NCI-H446 (cell line): ENCODE results near the gene SMIM27.
A peak's percentile ranks its signal among the peaks of the same experiment; 100 is the strongest.

ENCODE experiments used
- DNase-seq, 2 experiments: peaks; one replicate each; lab custom pipeline; 2025; lab: John Stamatoyannopoulos, UW

The SMIM27 gene

GRCh38 chr9:32554591-32554990 lies 2.5 kb downstream of the SMIM27 start:
- DNase-seq = no peak

DNA sequence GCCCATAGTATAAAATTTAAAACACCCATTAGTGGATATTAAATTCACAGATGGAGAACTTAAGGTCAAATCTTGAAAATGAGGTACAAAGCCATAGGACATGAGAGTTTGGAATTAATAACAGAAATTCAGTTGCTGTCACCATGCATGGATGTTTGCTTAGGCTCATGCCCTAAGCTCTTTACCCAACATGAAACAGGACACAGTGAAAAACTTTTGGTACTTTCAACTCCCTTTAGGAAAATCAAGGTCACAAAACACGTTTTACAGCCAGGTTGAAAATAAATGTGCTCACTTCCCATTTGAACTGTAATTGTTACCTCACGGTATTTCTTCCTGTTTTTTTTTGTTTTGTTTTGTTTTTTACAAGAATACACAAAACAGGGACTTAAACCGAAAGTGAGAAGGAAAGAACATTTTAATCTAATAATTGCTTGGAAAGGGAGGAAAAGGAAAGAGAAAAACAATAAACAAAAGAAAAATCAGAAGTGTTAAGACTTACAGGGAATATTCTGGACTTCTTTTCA lies 6.3 kb downstream of the SMIM27 start:
- DNase-seq = no peak

GRCh38 chr9:32565967-32566366 lies 13.8 kb downstream of the SMIM27 start:
- DNase-seq = no peak

GRCh38 chr9:32566770-32567169 lies 14.6 kb downstream of the SMIM27 start:
- DNase-seq = no peak

GRCh38 chr9:32570262-32570661 lies 18.1 kb downstream of the SMIM27 start:
- no peak for DNase-seq

DNA sequence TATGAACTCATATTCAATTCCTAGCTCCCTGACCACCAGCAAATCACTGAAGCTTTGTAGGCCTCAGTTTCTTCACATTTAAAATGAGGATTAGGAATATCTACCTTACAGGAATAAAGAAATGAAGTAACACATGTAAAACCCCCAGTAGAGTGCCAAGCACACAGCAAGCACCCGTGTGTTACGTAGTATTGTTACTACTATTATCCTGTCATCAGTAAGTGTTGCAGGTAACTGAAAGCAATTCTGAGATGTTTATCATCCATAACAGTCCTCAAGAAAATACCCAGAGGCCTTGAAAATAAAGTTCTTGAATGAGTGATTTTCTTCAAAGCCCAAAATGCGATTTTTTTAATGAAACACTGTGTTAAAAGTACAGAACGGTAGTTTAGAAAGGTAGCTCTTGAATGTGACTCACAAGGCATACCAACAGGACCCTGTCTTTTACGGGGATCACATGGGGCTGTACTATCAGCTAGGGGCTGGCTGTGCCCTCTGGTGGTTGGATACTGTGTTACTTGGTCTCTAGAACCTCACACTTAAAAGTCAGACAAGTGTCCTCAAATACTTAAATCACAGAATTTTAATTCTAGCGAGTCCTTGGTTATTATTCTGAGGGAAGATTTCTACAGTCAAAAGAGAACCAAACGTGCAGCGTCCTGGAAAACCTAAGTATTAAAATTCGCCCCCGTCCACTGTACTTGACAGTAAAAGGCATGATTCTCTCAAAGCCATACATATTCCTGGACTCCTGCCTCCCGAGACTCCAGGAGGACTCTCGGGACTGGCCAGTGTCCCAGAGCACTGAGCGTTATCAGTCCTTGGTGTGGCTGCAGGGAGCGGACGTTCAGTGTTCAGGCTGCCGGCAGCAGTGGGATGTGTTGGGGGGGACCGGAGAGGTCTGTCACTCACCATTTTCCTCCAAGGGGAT lies 20.1 kb downstream of the SMIM27 start:
- peak; percentile 51 to 71 for DNase-seq

GRCh38 chr9:32572900-32573523 lies 20.9 kb downstream of the SMIM27 start, which contains the start of gene NDUFB6:
NDUFB6 (minus strand) TSS chr9:32573159; CDS start chr9:32573060, 99 bp downstream.
- peak; percentile 83 to 95 for DNase-seq

GRCh38 chr9:32573821-32574220 lies 21.7 kb downstream of the SMIM27 start:
- no peak for DNase-seq

DNA sequence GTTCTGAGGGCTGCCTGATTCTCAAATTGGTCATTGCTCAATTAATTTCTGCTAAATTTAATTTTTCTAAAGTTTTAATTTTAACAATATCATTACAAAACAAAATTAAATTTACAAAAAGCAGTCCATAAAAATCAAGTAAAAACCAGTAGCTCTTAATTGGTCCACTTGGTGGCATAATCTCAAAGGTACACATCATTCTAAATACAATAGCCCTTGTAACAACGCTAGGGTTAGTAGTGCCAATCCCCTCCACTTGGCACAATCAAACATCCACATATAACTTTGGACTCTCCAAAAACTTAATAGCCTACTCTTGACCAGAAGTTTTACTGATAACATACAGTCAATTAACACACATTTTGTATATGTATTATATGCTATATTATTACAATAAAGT lies 22.7 kb downstream of the SMIM27 start:
- no peak for DNase-seq

DNA sequence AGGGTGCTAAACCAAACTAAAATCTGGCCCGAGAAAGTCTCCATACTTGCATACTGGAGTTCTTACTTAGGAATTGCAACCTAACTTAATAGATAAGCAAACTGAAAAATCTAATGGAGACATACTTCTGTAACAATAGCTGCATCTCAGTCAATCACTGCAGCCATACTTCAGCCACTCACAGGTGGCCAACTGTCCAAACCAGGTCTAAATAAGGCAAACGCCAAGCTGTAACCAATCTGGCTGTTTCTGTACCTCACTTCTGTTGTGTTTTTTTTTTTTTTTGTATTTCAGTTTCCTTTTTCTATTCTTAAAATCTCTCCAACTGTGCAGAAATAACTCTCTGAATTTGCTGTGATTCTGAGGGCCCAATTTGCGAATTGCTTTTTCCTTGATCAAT lies 25.2 kb downstream of the SMIM27 start:
- no peak for DNase-seq

DNA sequence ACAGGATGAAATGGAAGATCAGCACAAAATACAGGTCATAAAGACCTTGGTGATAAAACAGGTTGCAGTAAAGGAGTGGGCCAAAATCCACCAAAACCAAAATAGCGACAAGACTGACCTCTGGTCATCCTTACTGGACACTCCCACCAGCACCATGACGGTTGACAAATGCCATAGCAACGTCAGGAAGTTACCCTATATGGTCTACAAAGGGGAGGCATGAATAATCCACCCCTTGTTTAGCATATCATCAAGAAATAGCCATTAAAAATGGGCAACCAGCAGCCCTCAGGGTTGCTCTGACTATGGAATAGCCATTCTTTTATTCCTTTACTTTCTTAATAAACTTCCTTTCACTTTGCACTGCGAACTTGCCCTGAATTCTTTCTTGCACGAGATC lies 26.8 kb downstream of the SMIM27 start:
- DNase-seq = no peak

- DNase-seq = peak; percentile 25 to 77
Measured at GRCh38 chr9:32579706-32580331, 27.7 kb downstream of the SMIM27 start.

- no peak for DNase-seq
Measured at GRCh38 chr9:32580631-32581300, 28.6 kb downstream of the SMIM27 start.

GRCh38 chr9:32581512-32582143 lies 29.5 kb downstream of the SMIM27 start:
- peak; percentile 46 to 65 for DNase-seq

GRCh38 chr9:32584784-32585183 lies 32.7 kb downstream of the SMIM27 start:
- no peak for DNase-seq

DNA sequence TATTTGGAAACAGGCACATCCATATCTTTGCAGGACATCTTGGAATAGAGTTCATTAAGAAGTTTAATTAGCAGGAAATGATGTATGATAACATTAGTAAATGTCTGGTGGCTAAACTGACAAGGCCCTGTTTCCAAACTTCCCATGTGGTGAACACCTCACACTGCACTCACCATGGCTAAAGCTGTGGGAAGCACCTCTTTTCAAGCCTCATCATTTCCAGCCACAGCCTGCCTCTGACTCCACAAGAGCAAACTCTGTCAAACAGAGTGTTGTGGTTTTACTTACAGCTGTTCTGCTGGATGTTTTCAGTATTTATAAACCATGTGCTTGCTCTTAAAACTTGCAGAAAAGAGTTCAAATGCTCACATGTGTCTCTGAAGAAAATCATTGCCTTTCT lies 35.8 kb downstream of the SMIM27 start:
- DNase-seq = no peak

DNA sequence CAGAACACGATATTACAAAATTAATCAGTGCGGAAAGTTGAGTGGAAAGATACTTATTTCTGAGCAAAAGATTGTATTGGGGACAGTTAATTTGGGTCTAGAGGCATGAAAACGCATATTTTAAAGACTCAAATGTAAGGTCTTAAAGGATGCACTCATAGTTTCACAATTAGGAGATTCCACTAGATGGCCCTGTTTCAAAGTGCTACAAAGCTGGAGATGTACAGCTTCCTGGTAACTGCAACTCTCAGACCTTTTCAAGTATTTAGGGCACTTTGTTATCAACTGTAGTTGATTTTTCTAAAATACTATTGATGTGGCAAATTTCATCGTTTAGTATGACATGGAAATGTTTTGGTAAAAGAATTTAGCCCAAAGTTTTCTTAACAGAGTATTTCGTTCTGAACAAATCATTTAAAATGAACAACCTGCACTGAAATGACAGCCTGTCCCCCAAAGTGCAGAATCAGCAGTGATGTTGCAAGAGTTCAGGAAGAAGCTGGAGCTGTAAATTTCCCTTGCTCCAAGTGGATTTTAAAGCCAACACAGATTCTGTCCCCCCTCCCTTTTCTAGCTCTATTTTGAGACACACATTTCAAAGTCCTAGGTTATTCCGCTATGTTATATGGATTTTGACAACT lies 37.1 kb downstream of the SMIM27 start:
- peak in 1 of 2 experiments; percentile 57 for DNase-seq

- DNase-seq = no peak
Measured at GRCh38 chr9:32590476-32590875, 38.3 kb downstream of the SMIM27 start.

DNA sequence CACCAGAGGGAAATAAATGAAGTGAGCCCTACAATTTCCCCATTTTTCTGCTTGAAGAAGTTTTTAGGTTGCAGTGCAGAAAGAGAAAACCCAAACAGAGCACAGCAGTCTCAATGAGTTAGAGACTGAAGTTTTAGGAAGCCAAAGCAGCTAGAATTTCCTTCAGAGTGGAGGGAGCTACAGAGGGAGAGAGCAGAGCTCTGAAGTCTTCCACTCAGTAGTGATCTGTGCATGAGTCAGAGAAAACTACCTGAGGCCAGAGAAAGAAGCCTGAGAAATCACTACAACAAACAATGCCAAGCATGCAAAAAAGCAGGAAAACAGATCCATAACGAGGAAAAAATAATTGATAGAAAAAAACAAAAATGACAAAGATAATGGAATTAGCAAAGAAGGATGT lies 38.8 kb downstream of the SMIM27 start:
- DNase-seq = no peak

GRCh38 chr9:32596096-32596865 lies 44.2 kb downstream of the SMIM27 start:
- DNase-seq = no peak
